ENCODE data around the gene SLC9C1. TPM values are rescaled to one million over a fixed set of nuclear protein-coding genes. Genes with fewer than 3 reads are reported as not detected.
A peak's percentile ranks its signal among the peaks of the same experiment; 100 is the strongest.

The SLC9C1 gene
- total RNA-seq, 2 experiments from 2014 or later = not detected

DNA sequence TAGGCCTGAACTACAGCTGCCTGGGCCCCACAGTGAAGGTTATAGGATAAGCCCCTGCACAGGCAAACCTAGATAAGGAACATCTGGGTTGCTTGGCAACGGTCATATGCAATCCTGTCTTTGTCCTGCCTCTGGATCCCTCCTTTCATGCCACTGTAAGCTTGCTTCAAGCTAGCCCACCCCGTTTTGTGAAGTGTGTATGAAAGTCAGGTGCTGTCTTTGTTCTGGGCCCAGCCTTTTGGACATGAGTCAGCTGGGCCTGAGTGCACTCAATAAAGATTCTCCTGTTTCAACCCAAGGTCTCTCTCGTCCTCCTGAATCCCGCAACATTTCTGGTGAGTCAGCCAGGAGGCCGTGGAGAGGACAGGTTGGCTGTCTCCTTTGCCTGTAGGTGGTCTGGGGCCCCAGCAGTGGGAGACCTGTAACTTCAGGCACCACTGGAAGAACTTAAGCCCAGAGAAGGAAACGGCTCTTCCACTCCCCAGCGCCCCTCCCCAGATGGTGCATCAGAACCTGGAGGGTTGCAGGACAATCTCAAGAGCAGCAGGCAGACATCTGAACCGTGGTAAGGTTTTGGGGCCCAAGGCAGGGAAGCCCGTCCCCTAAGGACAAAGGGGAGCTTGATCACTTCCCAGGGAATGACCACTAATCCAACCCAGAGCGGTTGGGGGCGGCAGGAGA is 8.3 kb upstream of the SLC9C1 start:
- peaks cover 26% of the 10 kb centered on the region for H3K4me1 ChIP-seq (ENCODE audit: insufficient read depth, low read length)
- H3K27ac ChIP-seq (ENCODE audit: low read depth in 1 of 2, low read length in 2 of 2) = no peak overlapping the region
- H3K27me3 ChIP-seq (ENCODE audit: control insufficient read depth in 1 of 2, insufficient read depth in 2 of 2, low read length in 2 of 2) = no peaks in the 10 kb centered on the region
- no peak for ATAC-seq (ENCODE audit: poor library complexity)
- TF ChIP-seq, protein P1, sequence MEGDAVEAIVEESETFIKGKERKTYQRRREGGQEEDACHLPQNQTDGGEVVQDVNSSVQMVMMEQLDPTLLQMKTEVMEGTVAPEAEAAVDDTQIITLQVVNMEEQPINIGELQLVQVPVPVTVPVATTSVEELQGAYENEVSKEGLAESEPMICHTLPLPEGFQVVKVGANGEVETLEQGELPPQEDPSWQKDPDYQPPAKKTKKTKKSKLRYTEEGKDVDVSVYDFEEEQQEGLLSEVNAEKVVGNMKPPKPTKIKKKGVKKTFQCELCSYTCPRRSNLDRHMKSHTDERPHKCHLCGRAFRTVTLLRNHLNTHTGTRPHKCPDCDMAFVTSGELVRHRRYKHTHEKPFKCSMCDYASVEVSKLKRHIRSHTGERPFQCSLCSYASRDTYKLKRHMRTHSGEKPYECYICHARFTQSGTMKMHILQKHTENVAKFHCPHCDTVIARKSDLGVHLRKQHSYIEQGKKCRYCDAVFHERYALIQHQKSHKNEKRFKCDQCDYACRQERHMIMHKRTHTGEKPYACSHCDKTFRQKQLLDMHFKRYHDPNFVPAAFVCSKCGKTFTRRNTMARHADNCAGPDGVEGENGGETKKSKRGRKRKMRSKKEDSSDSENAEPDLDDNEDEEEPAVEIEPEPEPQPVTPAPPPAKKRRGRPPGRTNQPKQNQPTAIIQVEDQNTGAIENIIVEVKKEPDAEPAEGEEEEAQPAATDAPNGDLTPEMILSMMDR (IDR thresholded peaks at IDR 0.05) = no peak
- H3K27ac Mint-ChIP-seq = no peak overlapping the region
- POLR2A ChIA-PET = interaction anchor here (2.9 kb wide), 1 partner anchor 259 kb away, joined by 13 read pairs; the partner anchor contains the start of genes ATG3 and SLC35A5
- no peak for DNase-seq
- H3K27me3 Mint-ChIP-seq = no peaks in the 10 kb centered on the region
- CTCF ChIA-PET = no interaction called here
- peaks cover 17% of the 10 kb centered on the region for H3K4me1 Mint-ChIP-seq (ENCODE audit: low read depth)
- H3K36me3 ChIP-seq (ENCODE audit: insufficient read depth, low read length) = no peaks in the 10 kb centered on the region
- H3K9me3 ChIP-seq (ENCODE audit: control insufficient read depth in 1 of 2, insufficient read depth in 1 of 2, low read length in 2 of 2) = no peaks in the 10 kb centered on the region
- no peaks in the 10 kb centered on the region for H3K9me3 Mint-ChIP-seq
- intact Hi-C loops (cut with DNase I, micrococcal nuclease) = loop anchor here (5.0 to 10.0 kb wide), 2 partner anchors 167 to 180 kb away; partner anchors contain the start of gene GCSAM (in 1 of the 2)
- no peaks in the 10 kb centered on the region for H3K36me3 Mint-ChIP-seq (ENCODE audit: low read depth)
- no peak overlapping the region for H3K4me3 ChIP-seq (ENCODE audit: low read length)
- H3K4me3 Mint-ChIP-seq = no peak overlapping the region

- no peak overlapping the region for H3K4me3 Mint-ChIP-seq
- TF ChIP-seq, protein P1 (IDR thresholded peaks at IDR 0.05) = no peak
- peaks cover 16% of the 10 kb centered on the region for H3K4me1 ChIP-seq (ENCODE audit: insufficient read depth, low read length)
- DNase-seq (no peak), ATAC-seq (ENCODE audit: poor library complexity) (no peak)
- no peaks in the 10 kb centered on the region for H3K36me3 Mint-ChIP-seq (ENCODE audit: low read depth)
- CTCF ChIA-PET = interaction anchor here (0.7 kb wide), 1 partner anchor 12 kb away, joined by 3 read pairs; no protein-coding TSS in a partner anchor
- no peaks in the 10 kb centered on the region for H3K27me3 Mint-ChIP-seq
- no peak overlapping the region for H3K27ac ChIP-seq (ENCODE audit: low read depth in 1 of 2, low read length in 2 of 2)
- no peaks in the 10 kb centered on the region for H3K9me3 Mint-ChIP-seq
- H3K27ac Mint-ChIP-seq = no peak overlapping the region
- H3K36me3 ChIP-seq (ENCODE audit: insufficient read depth, low read length) = no peaks in the 10 kb centered on the region
- H3K27me3 ChIP-seq (ENCODE audit: control insufficient read depth in 1 of 2, insufficient read depth in 2 of 2, low read length in 2 of 2) = no peaks in the 10 kb centered on the region
- intact Hi-C loops (cut with DNase I, micrococcal nuclease) = no loop called here
- POLR2A ChIA-PET = no interaction called here
- H3K4me1 Mint-ChIP-seq (ENCODE audit: low read depth) = peaks cover 22% of the 10 kb centered on the region
- H3K4me3 ChIP-seq (ENCODE audit: low read length) = no peak overlapping the region
- no peaks in the 10 kb centered on the region for H3K9me3 ChIP-seq (ENCODE audit: control insufficient read depth in 1 of 2, insufficient read depth in 1 of 2, low read length in 2 of 2)
These were observed 4.8 kb upstream of the SLC9C1 start for GRCh38 chr3:112298781-112299180.

GRCh38 chr3:112297714-112298113 is 3.7 kb upstream of the SLC9C1 start:
- no peaks in the 10 kb centered on the region for H3K9me3 Mint-ChIP-seq
- DNase-seq = peak in 1 of 14 experiments; percentile 33
- H3K27ac Mint-ChIP-seq = no peak overlapping the region
- POLR2A ChIA-PET = interaction anchor here (0.9 kb wide), 1 partner anchor 186 kb away, joined by 3 read pairs; no protein-coding TSS in a partner anchor
- H3K36me3 ChIP-seq (ENCODE audit: insufficient read depth, low read length) = no peaks in the 10 kb centered on the region
- ATAC-seq (ENCODE audit: poor library complexity) = no peak
- H3K4me3 ChIP-seq (ENCODE audit: low read length) = no peak overlapping the region
- TF ChIP-seq, protein P1 (IDR thresholded peaks at IDR 0.05) = no peak
- H3K27me3 ChIP-seq (ENCODE audit: control insufficient read depth in 1 of 2, insufficient read depth in 2 of 2, low read length in 2 of 2) = no peaks in the 10 kb centered on the region
- H3K27ac ChIP-seq (ENCODE audit: low read depth in 1 of 2, low read length in 2 of 2) = no peak overlapping the region
- CTCF ChIA-PET = no interaction called here
- no peaks in the 10 kb centered on the region for H3K36me3 Mint-ChIP-seq (ENCODE audit: low read depth)
- no peaks in the 10 kb centered on the region for H3K27me3 Mint-ChIP-seq
- H3K4me1 ChIP-seq (ENCODE audit: insufficient read depth, low read length) = peaks cover 10% of the 10 kb centered on the region
- H3K9me3 ChIP-seq (ENCODE audit: control insufficient read depth in 1 of 2, insufficient read depth in 1 of 2, low read length in 2 of 2) = no peaks in the 10 kb centered on the region
- intact Hi-C loops (cut with DNase I, micrococcal nuclease) = no loop called here
- H3K4me3 Mint-ChIP-seq = no peak overlapping the region
- H3K4me1 Mint-ChIP-seq (ENCODE audit: low read depth) = peaks cover 28% of the 10 kb centered on the region
